GM23248 (cell line): ENCODE measurements around the gene SLC12A6.

Source experiments
- EZH2 ChIP-seq: fragments of 200-600 bp; sonication (generic); IDR thresholded peaks from 2 replicates; pipeline ENCODE4 v1.6.1; 2018; ENCODE audit warnings: antibody characterized with exemption, mild to moderate bottlenecking; ENCODE audit not compliant: insufficient read depth, poor library complexity, severe bottlenecking
- EZH2phosphoT487 ChIP-seq: fragments of 200-600 bp; sonication (generic); IDR thresholded peaks from 2 replicates; pipeline ENCODE4 v1.6.1; 2018; ENCODE audit warnings: antibody characterized with exemption, moderate library complexity, mild to moderate bottlenecking, low read depth; ENCODE audit not compliant: insufficient read depth

- TF ChIP-seq EZH2 (no peak), EZH2phosphoT487 (no peak)
Measured at GRCh38 chr15:34223904-34224596, 113.5 kb downstream of the SLC12A6 start.
